OCI-M2 (cell line): Measurements from ENCODE around the gene HSPB9.
A peak's percentile ranks its signal among the peaks of the same experiment; 100 is the strongest.
"Not testable (repeated sequence)": the region's sequence is repeated elsewhere in the genome, so short reads cannot be mapped to it uniquely, and the experiment has no call there.

Source experiments
- DNase-seq: peaks from one replicate; lab custom pipeline; 2025; ENCODE audit not compliant: unreplicated experiment; lab: John Stamatoyannopoulos, UW

The HSPB9 gene

GRCh38 chr17:42118545-42118944 is 4.1 kb upstream of the HSPB9 start:
- DNase-seq = no peak

DNA sequence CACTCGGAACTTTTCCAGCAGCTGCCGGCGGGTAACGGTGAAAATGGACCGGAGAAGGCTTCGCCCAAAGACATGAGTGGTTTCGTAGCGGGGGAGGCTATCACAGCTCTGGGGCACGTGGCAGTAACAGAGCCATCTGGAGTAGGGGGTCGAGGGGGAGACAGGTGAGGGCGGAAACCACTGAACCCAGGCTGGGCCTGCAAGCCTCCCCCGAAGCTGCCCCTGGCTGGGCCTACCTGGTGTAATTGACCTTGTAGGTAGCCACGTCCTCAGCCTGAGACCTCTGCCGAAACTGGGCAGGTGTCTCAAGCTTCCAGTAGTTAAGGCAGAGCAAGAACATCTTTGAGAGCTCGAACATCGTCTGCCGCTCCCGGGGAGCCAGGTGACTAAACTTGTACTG is 3.3 kb upstream of the HSPB9 start:
- DNase-seq = no peak

DNA sequence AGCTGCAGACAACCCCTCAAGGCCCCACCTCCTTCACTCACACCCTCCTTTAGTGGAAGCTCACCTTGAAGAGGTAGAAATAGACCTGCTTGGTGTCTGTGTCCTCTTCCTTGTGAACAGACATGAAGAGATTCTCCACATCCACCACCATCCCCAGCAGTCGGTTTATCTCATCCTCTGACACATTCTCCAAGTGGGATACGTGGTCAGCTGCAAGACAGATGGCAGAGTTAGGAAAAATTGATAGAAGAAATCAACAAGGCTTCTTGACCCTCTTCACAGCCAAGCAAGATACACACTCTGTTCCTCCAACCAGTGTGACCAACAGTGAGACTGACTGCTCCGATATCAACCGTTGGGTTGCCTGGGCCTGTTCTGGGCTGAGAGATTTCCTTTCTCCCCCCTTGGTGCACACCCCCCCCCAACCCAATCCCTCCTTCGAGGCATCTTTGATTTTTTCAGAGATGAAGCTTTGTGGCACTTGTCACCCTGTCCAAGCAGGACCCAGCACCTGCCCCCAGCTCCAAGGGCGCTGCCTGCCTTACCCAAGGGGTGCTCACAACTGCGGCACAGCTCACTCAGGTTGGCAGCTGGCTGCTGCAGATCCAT is 2.3 kb upstream of the HSPB9 start:
- DNase-seq = no peak

DNA sequence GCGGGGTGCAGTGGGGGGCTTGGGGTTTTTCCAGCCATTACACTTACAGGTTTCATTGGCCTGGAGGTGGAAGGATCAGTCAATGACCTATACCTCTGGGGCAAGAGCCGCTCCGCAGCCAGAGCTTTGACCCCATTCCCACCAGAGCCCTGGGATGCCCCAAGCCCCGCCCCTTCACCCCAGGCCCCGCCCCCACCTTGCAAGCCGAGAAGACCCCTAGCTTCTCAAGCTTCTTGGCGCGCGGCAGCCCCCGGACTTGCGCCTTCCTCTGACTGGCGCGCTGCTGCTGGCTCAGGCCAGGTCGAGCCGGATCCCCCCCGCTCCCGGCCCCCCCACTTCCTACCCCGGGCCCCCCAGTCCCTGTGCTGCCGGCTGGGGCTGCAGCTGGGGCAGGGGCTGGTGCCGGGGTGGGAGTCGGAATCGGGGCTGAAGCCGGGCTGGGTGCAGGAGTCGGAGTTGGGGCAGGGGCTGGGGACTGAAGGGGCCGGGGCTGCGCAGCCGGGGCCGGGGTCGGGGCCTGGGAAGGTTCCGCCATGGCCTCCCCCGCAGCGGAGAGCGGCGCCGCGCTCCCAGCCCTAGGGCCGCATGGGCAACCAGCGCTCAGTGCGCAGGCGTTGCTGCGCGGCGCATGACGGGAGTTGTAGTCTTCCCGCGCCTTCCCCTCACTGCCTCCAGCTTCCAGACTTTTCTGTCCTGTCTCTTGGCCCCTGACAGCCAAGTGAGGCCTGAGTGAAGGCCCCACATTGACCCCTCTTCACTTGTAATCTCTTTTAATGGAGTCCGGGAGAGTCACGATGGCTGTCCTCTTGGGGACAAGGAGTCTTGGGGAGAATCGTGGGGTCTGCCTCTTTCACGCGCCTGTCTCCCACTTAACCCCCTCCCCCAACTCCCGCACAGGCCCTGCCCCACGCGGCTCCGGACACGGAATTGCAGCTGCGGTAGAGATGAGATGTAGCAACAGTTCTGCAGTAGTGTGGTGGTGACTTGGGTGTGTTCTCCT is 1.5 kb upstream of the HSPB9 start, which contains the start of gene KAT2A:
Gene KAT2A, minus strand, starts transcription at position 598 of the 1,000 bp plus-strand sequence. Its CDS starts 63 bp downstream, at position 535.
- DNase-seq = peak; percentile 59

DNA sequence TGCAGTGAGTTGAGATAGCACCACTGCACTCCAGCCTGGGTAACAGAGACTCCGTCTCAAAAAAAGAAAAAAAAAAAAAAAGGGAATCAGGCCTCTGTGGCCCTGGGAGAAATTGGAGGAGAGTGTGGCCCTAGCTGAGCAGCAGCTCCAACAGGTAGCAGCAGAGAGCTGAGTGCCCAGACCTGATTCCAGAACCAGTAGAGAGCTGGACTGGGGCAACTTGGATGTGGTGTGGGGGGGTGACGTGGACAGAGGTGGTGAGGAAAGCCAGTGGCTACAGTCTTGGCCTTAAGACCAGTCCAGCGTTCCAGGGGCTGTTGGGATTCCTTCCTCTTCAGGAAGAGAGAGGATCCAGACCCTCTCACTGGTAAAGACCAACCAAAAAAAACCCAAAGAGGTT is 1.7 kb downstream of the HSPB9 start:
- DNase-seq = no peak

- DNase-seq = no peak
Observed at GRCh38 chr17:42125565-42125964, 3.0 kb downstream of the HSPB9 start.

- DNase-seq = no peak
Observed at GRCh38 chr17:42126836-42127235, 4.2 kb downstream of the HSPB9 start.

DNA sequence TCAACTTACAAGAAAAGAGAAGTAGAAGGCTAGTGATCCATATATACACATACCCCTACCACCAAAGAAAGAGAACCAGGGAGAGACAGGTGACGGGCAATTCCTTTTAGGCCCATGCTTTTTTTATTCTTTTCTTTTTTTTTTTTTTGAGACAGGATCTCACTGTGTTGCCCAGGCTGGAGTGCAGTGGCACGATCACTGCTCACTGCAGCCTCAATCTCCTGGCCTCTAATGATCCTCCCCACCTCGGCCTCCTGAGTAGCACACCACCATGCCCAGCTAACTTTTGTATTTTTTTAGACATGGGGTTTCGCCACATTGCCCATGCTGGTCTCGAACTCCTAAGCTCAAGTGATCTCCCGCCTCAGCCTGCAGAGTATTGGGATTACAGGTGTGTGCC is 4.8 kb downstream of the HSPB9 start:
- DNase-seq = no peak

DNA sequence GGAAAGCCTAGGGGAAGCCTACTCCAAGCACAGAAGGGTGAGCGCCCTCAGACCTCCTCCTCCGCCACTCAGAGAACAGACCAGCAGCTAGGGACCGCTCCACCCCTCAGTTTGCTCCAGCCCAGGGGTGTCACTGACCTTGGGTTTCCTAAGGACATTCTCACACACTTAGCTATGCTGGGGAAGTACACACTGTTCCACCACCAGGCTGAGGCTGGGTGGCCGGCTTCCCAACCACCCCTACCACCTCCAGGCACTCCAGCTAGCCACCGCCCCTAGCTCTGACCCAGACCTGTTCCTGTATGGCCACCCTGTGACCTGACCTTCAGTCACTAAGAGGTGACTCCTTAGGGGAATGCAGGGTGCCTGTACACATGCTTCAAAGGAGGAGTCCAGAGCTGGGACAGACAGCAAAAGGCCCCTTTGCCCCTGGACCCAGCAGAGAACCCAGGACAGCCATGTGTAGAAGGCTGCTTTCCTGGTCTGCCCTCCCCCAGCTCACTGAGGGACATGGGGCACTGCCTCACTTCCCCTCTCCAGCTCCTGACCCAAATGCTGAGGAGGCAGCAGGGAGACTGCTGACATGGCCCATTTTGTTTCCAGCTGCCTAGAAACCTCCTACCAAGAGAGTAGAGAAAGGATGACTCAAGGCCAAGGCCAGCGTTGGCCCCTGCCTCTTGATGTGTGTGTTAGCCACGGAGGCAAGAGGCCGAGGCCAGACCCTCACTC is 6.7 kb downstream of the HSPB9 start:
- DNase-seq = no peak

DNA sequence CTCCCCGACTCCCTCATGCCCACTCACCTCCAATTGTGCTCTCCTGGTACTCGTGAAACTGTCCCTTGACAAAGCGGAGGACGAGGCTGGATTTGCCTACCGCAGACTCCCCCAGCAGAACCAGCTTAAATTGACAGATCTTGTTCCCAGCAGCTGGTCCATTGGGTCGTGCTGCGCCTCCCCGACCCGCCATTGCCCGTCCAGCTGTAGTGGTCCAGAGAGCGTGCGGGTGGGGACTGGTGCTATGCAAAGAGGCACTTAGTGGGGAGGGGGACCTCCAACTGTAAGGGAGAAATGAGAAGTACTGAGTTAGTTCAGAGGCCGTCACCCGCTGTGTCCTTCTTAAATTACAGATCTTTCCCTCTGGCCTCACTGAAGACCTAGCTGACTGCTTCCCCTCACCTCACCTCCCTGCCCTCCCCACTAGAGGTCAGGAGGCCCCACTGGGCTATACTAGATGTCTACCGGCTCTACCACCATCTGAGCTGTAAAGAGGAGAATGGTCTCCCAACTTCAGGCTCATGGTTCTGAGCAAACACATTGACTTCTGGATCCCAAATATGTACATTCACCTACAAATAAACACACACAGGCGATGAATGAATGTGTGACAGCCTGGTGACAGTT is 7.8 kb downstream of the HSPB9 start:
- no peak for DNase-seq

DNA sequence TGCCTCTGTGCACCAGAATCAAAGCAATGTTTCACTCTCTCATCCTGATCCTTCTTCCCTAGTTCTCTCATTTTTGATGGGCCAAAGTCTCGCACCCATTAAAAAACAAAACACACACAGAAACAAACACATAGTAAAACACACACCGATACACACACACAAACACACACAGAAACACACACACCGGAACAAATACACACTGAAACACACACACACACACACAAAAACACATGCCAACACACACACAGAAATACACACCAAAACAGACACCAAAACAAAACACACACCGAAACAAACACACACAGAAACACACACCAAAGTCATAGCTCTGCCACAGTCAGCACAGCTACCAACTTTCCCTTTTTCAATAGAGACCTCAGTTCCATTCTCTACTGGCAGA is 8.6 kb downstream of the HSPB9 start:
- no peak for DNase-seq

DNA sequence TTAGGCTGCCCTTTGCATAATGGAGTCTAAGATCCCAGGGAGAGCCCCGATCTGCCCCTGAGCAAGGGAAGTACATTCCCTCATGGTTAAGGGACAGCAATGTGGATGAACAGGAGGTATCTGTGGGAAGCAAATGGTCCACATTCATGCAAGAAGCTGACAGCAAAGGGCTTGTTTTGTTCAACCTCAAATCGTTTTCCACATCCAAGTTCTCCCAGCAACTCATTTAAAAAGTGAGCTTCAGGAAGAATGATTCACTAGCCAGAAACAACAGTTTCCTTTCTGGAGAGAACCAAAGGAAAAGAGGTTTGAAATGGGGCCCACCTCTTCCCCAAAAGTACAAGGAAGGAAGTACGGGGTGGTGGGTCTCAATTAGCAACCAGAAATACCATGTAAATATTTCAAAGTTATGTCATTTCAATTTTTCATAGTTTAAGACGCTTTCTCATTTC is 9.4 kb downstream of the HSPB9 start:
- no peak for DNase-seq

DNA sequence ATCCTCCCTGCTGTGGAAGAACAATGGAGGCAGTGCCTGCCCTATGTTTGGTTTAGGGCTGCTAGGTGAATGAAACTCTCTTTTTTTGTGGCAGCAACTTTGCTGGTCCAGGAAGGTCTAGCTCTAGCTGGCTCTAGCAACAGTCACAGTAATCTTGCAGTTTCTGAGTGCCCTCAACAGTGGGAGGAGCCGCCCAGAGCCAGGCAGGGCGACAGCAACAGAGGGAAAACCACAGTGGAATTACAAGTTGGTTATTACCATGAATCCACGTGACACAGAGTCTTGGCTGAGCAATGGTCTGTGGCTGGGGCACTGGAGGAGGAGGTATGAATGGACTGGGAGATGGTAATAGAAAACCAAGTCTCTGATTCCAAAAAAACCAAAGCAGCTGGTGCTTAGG is 10.3 kb downstream of the HSPB9 start:
- DNase-seq = no peak

- no peak for DNase-seq
Observed at GRCh38 chr17:42133461-42134041, 10.9 kb downstream of the HSPB9 start.

GRCh38 chr17:42135151-42135550 is 12.5 kb downstream of the HSPB9 start:
- DNase-seq = no peak

GRCh38 chr17:42135664-42136653 is 13.4 kb downstream of the HSPB9 start:
- DNase-seq = no peak

DNA sequence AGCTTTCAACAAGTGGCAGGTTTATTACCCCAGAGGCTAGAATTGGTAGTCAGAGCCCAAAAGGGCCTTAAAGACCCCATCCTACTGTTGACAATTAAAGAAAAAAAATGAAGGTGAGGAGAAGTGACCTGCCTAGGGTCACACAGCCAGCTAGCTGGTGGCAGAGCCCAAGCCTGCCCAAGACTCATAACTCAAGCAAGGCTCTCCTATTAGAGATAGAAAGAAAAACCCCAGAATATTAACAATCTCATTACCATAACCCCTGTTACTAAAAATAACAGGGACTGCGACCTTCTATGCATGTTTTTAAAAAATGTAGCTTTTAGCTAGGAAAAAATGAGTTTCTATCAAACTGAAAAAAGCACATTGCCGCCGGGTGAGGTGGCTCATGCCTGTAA is 14.0 kb downstream of the HSPB9 start:
- no peak for DNase-seq

DNA sequence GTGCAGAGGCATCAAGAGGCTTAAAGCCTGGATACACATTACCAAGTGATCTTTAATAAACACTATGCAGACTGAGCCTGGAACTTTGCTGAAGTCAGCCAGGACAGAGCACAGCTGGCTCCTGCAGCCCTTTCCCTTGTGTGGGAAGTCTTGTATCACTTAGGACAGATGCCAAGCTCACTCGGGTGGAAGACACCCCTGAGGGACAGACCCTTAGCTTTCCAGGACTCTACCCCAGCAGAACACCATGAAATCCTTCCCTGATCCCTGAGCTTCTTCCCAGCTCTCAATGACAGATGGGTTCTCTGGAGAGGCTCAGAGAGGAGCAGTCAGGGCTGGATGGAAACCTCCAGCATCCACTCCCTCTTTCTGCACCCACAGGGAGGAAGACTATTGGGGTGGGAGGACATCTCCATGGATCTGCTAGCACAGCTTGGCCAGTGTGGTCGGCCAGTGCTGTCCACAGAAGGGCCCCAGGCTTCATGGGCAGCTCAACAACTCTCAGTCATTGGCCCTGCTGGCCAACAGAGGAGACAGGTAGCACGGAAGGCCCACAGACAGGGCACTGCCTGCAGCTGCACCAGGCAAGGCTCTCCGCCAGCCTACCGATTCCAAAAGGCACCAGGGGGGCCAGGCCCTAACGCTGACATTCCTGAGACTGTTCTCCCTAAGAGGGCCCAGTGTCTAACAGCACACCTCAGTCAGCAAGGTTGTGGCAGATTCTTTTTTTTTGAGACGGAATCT is 16.3 kb downstream of the HSPB9 start:
- DNase-seq = no peak

DNA sequence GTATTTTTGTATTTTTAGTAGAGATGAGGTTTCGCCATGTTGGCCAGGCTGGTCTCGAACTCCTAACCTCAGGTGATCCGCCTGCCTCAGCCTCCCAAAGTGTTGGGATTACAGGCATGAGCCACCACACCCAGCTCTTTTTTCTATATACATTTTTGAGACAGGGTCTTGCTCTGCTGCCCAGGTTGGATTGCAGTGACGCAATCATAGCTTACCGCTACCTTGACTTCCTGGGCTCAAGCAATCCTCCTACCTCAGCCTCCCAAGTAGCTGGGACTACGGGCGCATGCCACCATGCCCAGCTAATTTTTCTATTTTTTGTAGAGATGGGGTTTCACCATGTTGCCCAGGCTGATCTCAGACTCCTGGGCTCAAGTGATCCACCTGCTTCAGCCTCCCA is 18.1 kb downstream of the HSPB9 start:
- not testable (repeated sequence) for DNase-seq
